C4-2B (cell line): ENCODE data around the gene CEP44.
A peak's percentile ranks its signal among the peaks of the same experiment; 100 is the strongest.

Experiments used
- H3K27ac ChIP-seq: fragments of 450-650 bp; 2 replicates; pipeline ENCODE4 v1.5.1; 2017
- ZFX ChIP-seq: fragments of 450-650 bp; IDR thresholded peaks from 2 replicates; pipeline ENCODE4 v1.6.1; 2017
- TF ChIP-seq, protein P1 (sequence below): fragments of 450-650 bp; conservative IDR thresholded peaks from 2 replicates; pipeline ENCODE4 v1.5.1; 2017; ENCODE audit warnings: mild to moderate bottlenecking

CEP44 gene

DNA sequence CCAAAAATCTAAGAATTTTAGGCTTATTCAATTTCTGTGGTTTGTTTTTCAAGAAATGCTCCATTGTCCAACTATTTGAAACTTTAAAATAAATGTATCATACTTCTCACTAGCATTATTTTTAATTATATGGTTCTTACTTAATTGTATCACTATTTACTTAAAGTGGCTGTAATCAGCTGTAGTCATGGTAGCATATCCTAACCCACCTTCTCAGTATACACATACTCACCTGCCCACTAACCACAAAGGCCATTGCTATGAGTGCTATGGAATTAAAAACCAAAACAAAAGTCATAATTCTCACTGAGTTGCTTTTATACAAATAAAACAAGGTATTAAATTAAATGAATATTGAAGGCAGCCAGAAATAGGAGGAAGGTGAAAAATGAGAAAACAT, 5.2 kb upstream of the CEP44 start:
- TF ChIP-seq ZFX: no peak
- TF ChIP-seq, protein P1, sequence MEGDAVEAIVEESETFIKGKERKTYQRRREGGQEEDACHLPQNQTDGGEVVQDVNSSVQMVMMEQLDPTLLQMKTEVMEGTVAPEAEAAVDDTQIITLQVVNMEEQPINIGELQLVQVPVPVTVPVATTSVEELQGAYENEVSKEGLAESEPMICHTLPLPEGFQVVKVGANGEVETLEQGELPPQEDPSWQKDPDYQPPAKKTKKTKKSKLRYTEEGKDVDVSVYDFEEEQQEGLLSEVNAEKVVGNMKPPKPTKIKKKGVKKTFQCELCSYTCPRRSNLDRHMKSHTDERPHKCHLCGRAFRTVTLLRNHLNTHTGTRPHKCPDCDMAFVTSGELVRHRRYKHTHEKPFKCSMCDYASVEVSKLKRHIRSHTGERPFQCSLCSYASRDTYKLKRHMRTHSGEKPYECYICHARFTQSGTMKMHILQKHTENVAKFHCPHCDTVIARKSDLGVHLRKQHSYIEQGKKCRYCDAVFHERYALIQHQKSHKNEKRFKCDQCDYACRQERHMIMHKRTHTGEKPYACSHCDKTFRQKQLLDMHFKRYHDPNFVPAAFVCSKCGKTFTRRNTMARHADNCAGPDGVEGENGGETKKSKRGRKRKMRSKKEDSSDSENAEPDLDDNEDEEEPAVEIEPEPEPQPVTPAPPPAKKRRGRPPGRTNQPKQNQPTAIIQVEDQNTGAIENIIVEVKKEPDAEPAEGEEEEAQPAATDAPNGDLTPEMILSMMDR: no peak
- no peak overlapping the region for H3K27ac ChIP-seq

DNA sequence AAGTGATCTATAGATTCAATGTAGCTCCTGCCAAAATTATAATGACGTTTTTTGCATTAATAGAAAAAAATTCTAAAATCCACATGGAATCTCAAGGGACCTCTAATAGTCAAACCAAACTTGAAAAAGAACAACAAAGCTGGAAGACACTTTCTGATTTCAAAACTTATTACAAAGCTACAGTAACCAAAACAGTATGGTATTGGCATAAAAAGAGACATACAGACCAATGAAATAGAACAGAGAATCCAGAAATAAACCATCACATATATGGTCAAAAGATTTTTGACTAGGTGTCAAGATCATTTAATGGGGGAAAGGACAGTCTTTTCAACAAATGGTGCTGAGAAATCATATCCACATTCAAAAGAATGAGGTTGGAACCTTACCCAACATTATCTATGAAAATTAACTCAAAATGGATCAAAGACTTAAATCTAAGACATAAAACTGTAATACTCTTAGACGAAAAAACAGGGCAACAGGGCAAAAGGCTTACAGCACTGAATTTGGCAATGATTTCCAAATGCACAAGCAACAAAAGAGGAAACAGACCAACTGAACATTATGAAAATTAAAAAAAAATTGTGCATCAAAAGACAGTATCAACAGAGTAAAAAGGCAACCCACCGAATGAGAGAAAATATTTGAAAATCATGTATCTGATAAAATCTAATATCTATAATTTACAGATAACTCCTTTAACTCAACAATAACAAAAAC, 4.1 kb upstream of the CEP44 start:
- TF ChIP-seq, protein P1: no peak
- no peak for TF ChIP-seq ZFX
- H3K27ac ChIP-seq: no peak overlapping the region

DNA sequence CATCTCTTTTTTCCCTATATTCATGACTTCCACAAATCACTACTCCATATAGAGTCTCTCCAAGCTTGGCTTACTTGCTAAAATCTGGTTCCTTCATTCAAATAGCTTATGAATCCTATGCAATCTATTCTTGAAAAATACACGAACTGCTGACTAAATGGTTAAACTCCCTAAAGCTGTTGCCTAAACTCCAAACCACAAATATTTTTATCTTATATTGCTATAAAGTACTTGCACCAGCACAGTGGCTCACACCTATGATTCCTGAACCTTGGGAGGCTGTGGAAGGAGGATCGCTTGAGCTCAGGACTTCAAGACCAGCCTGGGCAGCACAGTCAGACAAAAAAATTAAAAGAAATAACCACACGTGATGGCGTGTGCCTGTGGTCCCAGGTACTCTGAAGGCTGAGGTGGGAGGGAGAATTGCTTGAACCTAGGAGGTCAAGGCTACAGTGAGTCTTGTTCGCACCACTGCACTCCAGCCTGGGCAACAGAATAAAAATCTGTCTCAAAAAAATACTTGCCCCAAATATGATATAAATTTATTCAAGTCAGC, 2.5 kb upstream of the CEP44 start:
- TF ChIP-seq, protein P1: no peak
- TF ChIP-seq ZFX: no peak
- H3K27ac ChIP-seq: no peak overlapping the region

DNA sequence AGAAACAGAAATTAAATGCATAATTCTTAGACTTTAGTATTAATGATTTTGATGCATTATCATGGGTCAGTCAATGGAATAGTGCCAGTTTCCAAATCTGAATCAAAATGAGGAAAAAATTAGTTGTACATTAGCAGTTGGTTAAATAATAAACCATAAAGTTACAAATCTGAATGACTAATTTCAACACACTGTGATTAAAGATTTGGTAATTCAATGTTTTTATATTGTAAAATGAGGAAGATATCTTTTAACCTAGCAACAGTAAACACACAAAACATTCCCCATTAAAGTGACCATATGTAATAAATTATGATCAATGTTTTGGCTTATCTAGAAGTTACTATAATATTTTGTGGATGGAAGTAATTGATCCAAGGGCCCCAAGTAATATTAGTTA, 1.8 kb upstream of the CEP44 start:
- no peak overlapping the region for H3K27ac ChIP-seq
- TF ChIP-seq, protein P1: no peak
- no peak for TF ChIP-seq ZFX

DNA sequence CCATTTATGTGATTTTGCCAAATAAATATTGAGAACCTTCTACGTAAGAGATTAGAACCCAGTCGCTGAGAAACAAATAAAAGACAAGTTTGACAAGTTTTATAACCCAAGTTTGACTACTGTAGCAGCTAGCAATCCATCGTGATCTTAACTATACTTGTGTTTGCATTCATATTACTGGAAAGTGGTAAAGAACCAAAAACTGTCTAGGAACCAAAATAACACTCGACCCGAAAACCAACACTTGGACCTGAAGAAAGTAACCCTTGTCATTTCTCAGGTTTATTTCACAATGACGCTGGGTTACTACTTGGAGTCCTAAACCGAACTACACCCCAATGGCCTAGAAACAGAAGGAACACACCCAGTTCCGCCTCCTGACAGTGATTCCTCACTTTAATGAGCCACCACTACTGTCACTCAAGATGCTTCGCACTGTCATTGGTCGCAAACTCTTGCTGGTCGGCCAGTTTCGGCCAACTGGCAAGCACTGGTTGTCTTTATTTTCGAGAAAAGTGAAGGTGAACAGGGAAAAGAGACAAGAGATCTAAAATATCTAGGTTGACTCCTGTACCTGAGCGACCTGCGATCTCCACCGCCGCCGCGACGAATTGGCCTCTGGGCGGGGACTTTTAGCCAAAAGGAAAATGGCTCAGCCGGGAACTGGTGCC, 740 bp upstream of the CEP44 start:
- peak overlapping the region; percentile 88 for H3K27ac ChIP-seq
- TF ChIP-seq, protein P1: no peak
- TF ChIP-seq ZFX: no peak

DNA sequence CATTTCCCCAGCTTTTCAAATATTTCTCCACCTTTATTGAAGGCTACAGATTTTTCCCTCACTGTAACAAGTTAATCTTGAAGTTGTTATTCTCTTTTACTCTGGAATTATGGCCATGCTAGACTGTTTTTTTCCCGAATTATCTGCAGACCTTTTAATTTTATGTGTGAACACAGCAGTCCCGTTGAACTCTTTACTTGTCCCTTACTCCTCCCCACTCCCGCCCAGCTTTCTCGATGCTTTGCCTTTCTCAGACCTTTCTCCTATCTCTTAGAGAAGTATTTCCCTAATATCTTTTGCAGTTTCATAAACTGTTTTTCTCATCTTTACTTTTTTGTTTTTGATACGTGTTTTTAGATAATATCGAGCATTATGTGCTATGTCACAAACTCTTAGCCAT, 776 bp downstream of the CEP44 start:
- TF ChIP-seq, protein P1: no peak
- TF ChIP-seq ZFX: no peak
- peak overlapping the region; percentile 88 for H3K27ac ChIP-seq

DNA sequence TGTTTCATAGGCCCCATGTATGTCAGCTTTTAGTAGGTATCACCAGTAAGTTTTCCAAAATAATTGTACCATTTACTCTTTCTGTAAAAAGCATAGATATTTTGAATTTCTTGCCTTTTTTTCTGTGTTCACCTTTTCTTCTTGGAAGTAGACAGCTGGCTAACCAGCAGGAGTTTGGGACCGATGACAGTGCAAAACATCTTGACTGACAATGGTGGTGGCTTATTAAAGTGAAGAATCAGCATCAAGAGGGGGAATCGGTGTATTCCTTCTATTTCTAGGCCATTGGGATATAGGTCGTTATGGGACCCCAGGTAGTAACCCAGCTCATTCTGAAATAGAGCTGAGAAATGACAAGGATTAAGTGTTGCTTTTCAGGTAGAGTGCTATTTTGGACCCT, 3.2 kb downstream of the CEP44 start:
- TF ChIP-seq ZFX: no peak
- TF ChIP-seq, protein P1: no peak
- no peak overlapping the region for H3K27ac ChIP-seq
